ENCODE measurements around the gene AHSG.

- no peak for TF ChIP-seq CTCF (IDR thresholded peaks at IDR 0.05)
- no peak for TF ChIP-seq POLR2A (IDR thresholded peaks at IDR 0.05)
- no peak for TF ChIP-seq EP300 (IDR thresholded peaks at IDR 0.05)
- no peak for TF ChIP-seq POLR2AphosphoS5 (IDR thresholded peaks at IDR 0.05)
These were observed 29.0 kb upstream of the AHSG start for GRCh38 chr3:186583831-186584230.
